ENCODE data around the gene TMC1. TPM values are rescaled to one million over a fixed set of nuclear protein-coding genes. Genes with fewer than 3 reads are reported as not detected.
"Not testable (repeated sequence)": the region's sequence is repeated elsewhere in the genome, so short reads cannot be mapped to it uniquely, and the experiment has no call there.

Gene TMC1
- total and polyA plus RNA-seq, 11 donors: 0.07 to 0.75 (median 0.33) TPM; not detected in 5

GRCh38 chr9:72843520-72844439, 322.4 kb downstream of the TMC1 start:
- H3K36me3 ChIP-seq: no peaks in the 10 kb centered on the region
- no peak for DNase-seq
- TF ChIP-seq POLR2A (IDR thresholded peaks at IDR 0.05) (no peak), CTCF (IDR thresholded peaks at IDR 0.05) (no peak)
- no peaks in the 10 kb centered on the region for H3K4me1 ChIP-seq
- ATAC-seq: no peak
- intact Hi-C loops (cut with DNase I): no loop called here
- H3K4me3 ChIP-seq: no peak overlapping the region
- no peaks in the 10 kb centered on the region for H3K27me3 ChIP-seq
- peaks cover 0 to 36% (median 14%) of the 10 kb centered on the region in 12 donors for H3K9me3 ChIP-seq
- H3K27ac ChIP-seq: no peak overlapping the region
- WGBS, 4 donors: 48 to 60% (median 49%) methylated on average over 9 of the region's 9 CpGs

GRCh38 chr9:72844440-72844768, 323.0 kb downstream of the TMC1 start:
- Histone ChIP-seq H3K27me3 (no peaks in the 10 kb centered on the region), H3K27ac (no peak overlapping the region), H3K9me3 (peaks cover 0 to 36% (median 14%) of the 10 kb centered on the region in 12 donors), H3K36me3 (no peaks in the 10 kb centered on the region), H3K4me3 (no peak overlapping the region), H3K4me1 (no peaks in the 10 kb centered on the region)
- no peak for ATAC-seq
- no peak for DNase-seq
- no peak for TF ChIP-seq POLR2A (IDR thresholded peaks at IDR 0.05)
- no peak for TF ChIP-seq CTCF (IDR thresholded peaks at IDR 0.05)
- 89 to 100% (median 98%) methylated on average over 1 of the region's 1 CpG for WGBS, 4 donors
- intact Hi-C loops (cut with DNase I): no loop called here

- DNase-seq; ATAC-seq; H3K4me1 ChIP-seq; intact Hi-C loops (cut with DNase I); H3K4me3 ChIP-seq; H3K27ac ChIP-seq; H3K27me3 ChIP-seq; H3K36me3 ChIP-seq: not testable (repeated sequence)
- peaks cover 0 to 36% (median 14%) of the 10 kb centered on the region in 12 donors for H3K9me3 ChIP-seq
- WGBS, 4 donors: 90 to 96% (median 93%) methylated on average over 3 of the region's 3 CpGs
Observed at GRCh38 chr9:72845052-72845451, 323.6 kb downstream of the TMC1 start.

- not testable (repeated sequence) for H3K4me1 ChIP-seq, ATAC-seq, H3K27me3 ChIP-seq, H3K36me3 ChIP-seq, H3K27ac ChIP-seq, H3K4me3 ChIP-seq, DNase-seq
- WGBS, 4 donors: 83 to 89% (median 86%) methylated on average over 4 of the region's 4 CpGs
- peaks cover 0 to 24% (median 7%) of the 10 kb centered on the region in 12 donors for H3K9me3 ChIP-seq
- intact Hi-C loops (cut with DNase I): loop anchor here in 3 of 10 donors (10.0 kb wide), 1 partner anchor 335 kb away; no protein-coding TSS in a partner anchor
Observed at GRCh38 chr9:72850209-72850608, 328.8 kb downstream of the TMC1 start.

GRCh38 chr9:72855321-72855720, 333.9 kb downstream of the TMC1 start:
- no peak for ATAC-seq
- 96 to 100% (median 99%) methylated on average over 1 of the region's 1 CpG for WGBS, 4 donors
- intact Hi-C loops (cut with DNase I): loop anchor here in 9 of 10 donors (5.0 to 10.0 kb wide), 5 partner anchors 167 to 329 kb away; no protein-coding TSS in a partner anchor
- no peak for TF ChIP-seq POLR2A (IDR thresholded peaks at IDR 0.05)
- H3K36me3 ChIP-seq: no peaks in the 10 kb centered on the region
- peaks cover 0 to 30% (median 14%) of the 10 kb centered on the region in 12 donors for H3K4me1 ChIP-seq
- DNase-seq: no peak
- H3K27ac ChIP-seq: no peak overlapping the region
- H3K9me3 ChIP-seq: no peaks in the 10 kb centered on the region
- no peaks in the 10 kb centered on the region for H3K27me3 ChIP-seq
- no peak overlapping the region for H3K4me3 ChIP-seq
